K562 (cell line): Measurements from ENCODE around the gene TSC22D1. TPM values are rescaled to one million over a fixed set of nuclear protein-coding genes. Genes with fewer than 3 reads are reported as not detected.

Source experiments
- ATAC-seq: fragments of 200-7000 bp; cut with Tn5 transposase; 3 replicates; pipeline ENCODE4 v1.9.1; 2020; ENCODE audit warnings: moderate library complexity
- BruUV-seq: library from RNA; stranded (reverse); fragments of 400-500 nt; replicated peaks from 2 replicates; lab custom pipeline; 2021; lab: Mats Ljungman, UMichigan
- CTCF ChIA-PET: fragments of 300-600 bp; formaldehyde crosslinking; extraction: SDS; loops from one replicate; lab custom pipeline; 2021; ENCODE audit warnings: low intra/inter-chr PET ratio; lab: Yijun Ruan, JAX
- POLR2A ChIA-PET: fragments of 300-600, 350-650 bp; sonication (Branson Sonifier 250); formaldehyde crosslinking; extraction: SDS; loops from one replicate; lab custom pipeline; 2021; ENCODE audit warnings: antibody characterized with exemption, inconsistent platforms; lab: Yijun Ruan, JAX
- DNase-seq, 4 experiments: peaks; one replicate each; pipeline versions ENCODE4 v3.0.0 to v3.0.0-alpha.2; 2011 to 2018; ENCODE audit warnings: low spot score in 3 of 4, mixed read lengths in 3 of 4; ENCODE audit errors: extremely low read depth in 1 of 4
- FAIRE-seq: peaks from 2 replicates; lab custom pipeline; 2011; peaks lifted over from hg19 to GRCh38; lab: Jason Lieb, UNC
- H2AFZ ChIP-seq: 2 replicates; pipeline ENCODE4 v1.6.0; 2011; ENCODE audit warnings: low read depth, low read length, control low read depth, inconsistent platforms
- H3K27ac ChIP-seq: fragments of 200-600 bp; 3 replicates; pipeline ENCODE4 v1.8.0; 2011; ENCODE audit warnings: low read depth, mild to moderate bottlenecking, control low read depth, inconsistent platforms, low read length, moderate library complexity, mixed read lengths; ENCODE audit errors: extremely low read depth
- H3K27me3 ChIP-seq, 2 experiments: fragments of 300-600 bp in 1 of 2; 2 replicates in 1 of 2; 3 replicates in 1 of 2; pipeline versions ENCODE4 v1.6.0 to v1.8.0; 2011; ENCODE audit warnings: inconsistent platforms in 2 of 2, low read length in 2 of 2, mild to moderate bottlenecking in 1 of 2, mixed read lengths in 1 of 2, moderate library complexity in 1 of 2; ENCODE audit not compliant: control insufficient read depth in 2 of 2, insufficient read depth in 2 of 2
- H3K36me3 ChIP-seq: fragments of 300-600 bp; 3 replicates; pipeline ENCODE4 v1.8.0; 2011; ENCODE audit warnings: mild to moderate bottlenecking, low read length, inconsistent platforms; ENCODE audit not compliant: control insufficient read depth, insufficient read depth
- H3K4me1 ChIP-seq, 2 experiments: fragments of 200-600 bp in 1 of 2; replicated peaks in 1 of 2; 2 replicates in 1 of 2; 3 replicates in 1 of 2; pipeline versions ENCODE4 v1.5.1 to v1.8.0; 2011; ENCODE audit warnings: inconsistent platforms in 2 of 2, low read length in 2 of 2, mild to moderate bottlenecking in 1 of 2, mixed read lengths in 1 of 2, moderate library complexity in 1 of 2; ENCODE audit not compliant: control insufficient read depth in 2 of 2, insufficient read depth in 2 of 2
- H3K4me2 ChIP-seq: 2 replicates; pipeline ENCODE4 v1.6.1; 2011; ENCODE audit warnings: low read length, control low read depth, inconsistent platforms, mixed read lengths; ENCODE audit not compliant: insufficient read depth
- H3K4me3 ChIP-seq: fragments of 200-600 bp; sonication (generic), shearing (Covaris generic); 2 replicates; pipeline ENCODE4 v1.5.1; 2016; ENCODE audit warnings: control low read depth, inconsistent platforms
- H3K79me2 ChIP-seq: fragments of 200-600 bp; 3 replicates; pipeline ENCODE4 v1.8.0; 2011; ENCODE audit warnings: low read length, inconsistent platforms; ENCODE audit not compliant: control insufficient read depth, insufficient read depth
- H3K9ac ChIP-seq, 2 experiments: 2 replicates each; pipeline versions ENCODE4 v1.6.0 to v1.6.1; 2011; ENCODE audit warnings: low read depth in 2 of 2, low read length in 2 of 2, control low read depth in 1 of 2, inconsistent platforms in 1 of 2, mild to moderate bottlenecking in 1 of 2, mixed read lengths in 1 of 2; ENCODE audit not compliant: insufficient read depth in 1 of 2
- H3K9me1 ChIP-seq: one replicate; pipeline ENCODE4 v1.6.0; 2011; ENCODE audit warnings: inconsistent platforms, mild to moderate bottlenecking, low read length, moderate library complexity; ENCODE audit not compliant: control insufficient read depth, insufficient read depth
- H3K9me3 ChIP-seq: replicated peaks from 2 replicates; pipeline ENCODE4 v1.5.1; 2011; ENCODE audit warnings: low read depth, low read length, inconsistent platforms; ENCODE audit not compliant: control insufficient read depth, insufficient read depth
- H4K20me1 ChIP-seq: replicated peaks from 2 replicates; pipeline ENCODE4 v1.6.1; 2011; ENCODE audit warnings: low read length, inconsistent platforms, mixed read lengths; ENCODE audit not compliant: control insufficient read depth, insufficient read depth
- KDM1A ChIP-seq, 2 experiments: fragments of 450-650 bp; IDR thresholded peaks; 2 replicates each; pipeline ENCODE4 v1.6.1; 2016; ENCODE audit warnings: mild to moderate bottlenecking in 2 of 2
- MLLT1 ChIP-seq, 2 experiments: fragments of 450-650 bp; IDR thresholded peaks; 2 replicates each; pipeline ENCODE4 v1.6.1; 2016
- SMARCA4 ChIP-seq: fragments of 450-650 bp; IDR thresholded peaks from 2 replicates; pipeline ENCODE4 v1.6.1; 2016
- ZNF395 ChIP-seq: fragments of 200-800 bp; sonication (Bioruptor generic); IDR thresholded peaks from 2 replicates; pipeline ENCODE4 v1.6.1; 2017; ENCODE audit warnings: missing genetic modification characterization, missing compliant biosample characterization
- WGBS: fragments of 100-300 bp; shearing (Covaris generic); methylation state at CpG from one replicate; pipeline ENCODE4 v1.1.6; 2016; ENCODE audit warnings: low coverage, mixed read lengths; ENCODE audit not compliant: insufficient coverage; ENCODE audit errors: missing lambda C conversion rate; 5-methylcytosine and 5-hydroxymethylcytosine counted together
- in situ Hi-C: fragments of 300-500 bp; cut with MboI; formaldehyde crosslinking; loops from 4 replicates; pipeline ENCODE4 v1.15.0; 2018; ENCODE audit warnings: inconsistent platforms, mixed read lengths
- intact Hi-C: fragments of 100-400 bp; cut with micrococcal nuclease; formaldehyde crosslinking; loops from 2 replicates; pipeline ENCODE4 v1.14.2; 2022
- polyA plus RNA-seq, 8 experiments: library from polyadenylated mRNA; depleted of rRNA in 4 of 8; stranded (reverse) in 5 of 8; unstranded in 3 of 8; fragments of >200 nt; fragmentation: Nextera tagmentation in 2 of 8; fragmentation: Illumina TruSeq in 1 of 8; extraction: Ambion mirVana in 2 of 8; extraction: Trizol in 1 of 8; gene quantifications; 2 replicates each; pipeline versions ENCODE4 v1.2.1 to v1.2.3, GENCODE V29; 2011 to 2014; ENCODE audit warnings: inconsistent platforms in 1 of 8, missing spikeins in 1 of 8
- total RNA-seq, 7 experiments: library from RNA; depleted of rRNA in 6 of 7; stranded (reverse); fragments of >200 nt in 6 of 7; fragmentation: Illumina TruSeq in 2 of 7; extraction: Trizol in 2 of 7; gene quantifications; 2 replicates each; pipeline versions ENCODE4 v1.2.1 to v1.2.3, GENCODE V29; 2011 to 2021; ENCODE audit warnings: low replicate concordance in 1 of 7
- TF ChIP-seq, protein P1 (sequence below): fragments of 450-650 bp; IDR thresholded peaks from 2 replicates; pipeline ENCODE4 v1.6.1; 2016; ENCODE audit warnings: low read depth
- TF ChIP-seq, protein P2 (sequence below): fragments of 250-450 bp; sonication (Bioruptor Pico); IDR thresholded peaks from 2 replicates; pipeline ENCODE4 v1.4.0; 2020

TSC22D1 gene
- total and polyA plus RNA-seq, 9 of the 15 experiments (the other 6 are each of a cell fraction or from before 2014, with no cell fraction given), result 2.6 to 19.8 (median 8.4) TPM

GRCh38 chr13:44435142-44435918 lies 140.8 kb downstream of the TSC22D1 start:
- TSS peak; percentile 97 for BruUV-seq
- H3K9me3 ChIP-seq, result no peaks in the 10 kb centered on the region
- H3K36me3 ChIP-seq, result peaks cover 15% of the 10 kb centered on the region; the same call in 2 of the 3 replicates
- H3K4me3 ChIP-seq, result peak overlapping the region; percentile 55
- H3K4me1 ChIP-seq, result peaks cover 7 to 8% of the 10 kb centered on the region in 2 experiments; a peak in 3 of 5 replicates
- intact Hi-C loops (loop anchor here (5.0 to 10.0 kb wide), 2 partner anchors 101 to 178 kb away; no protein-coding TSS in a partner anchor), in situ Hi-C loops (loop anchor here (5.0 kb wide), 1 partner anchor 198 kb away; no protein-coding TSS in a partner anchor)
- ATAC-seq (peak; percentile 90), DNase-seq (peak; percentile 83 to 94 (median 88)), FAIRE-seq (peak; percentile 92)
- H3K9ac ChIP-seq, result peak overlapping the region; percentile 89 to 91
- peaks cover 19% of the 10 kb centered on the region for H3K79me2 ChIP-seq
- 0% methylated on average over 32 of the region's 51 CpGs for WGBS
- no peaks in the 10 kb centered on the region for H3K9me1 ChIP-seq
- ChIA-PET POLR2A (interaction anchor here (0.5 to 1.1 kb wide), 11 partner anchors 10 to 500 kb away, joined by 3 to 6 read pairs (median 3); no protein-coding TSS in a partner anchor), CTCF (no interaction called here)
- H3K27ac ChIP-seq, result peak overlapping the region; percentile 90
- H2AFZ ChIP-seq, result peak overlapping the region; percentile 83
- no peaks in the 10 kb centered on the region for H3K27me3 ChIP-seq
- peak overlapping the region; percentile 80 for H3K4me2 ChIP-seq
- no peaks in the 10 kb centered on the region for H4K20me1 ChIP-seq
- TF ChIP-seq KDM1A (IDR thresholded peaks at IDR 0.05) (no peak), ZNF395 (no peak), SMARCA4 (no peak), MLLT1 (IDR thresholded peaks at IDR 0.05) (no peak)
- TF ChIP-seq, protein P1, sequence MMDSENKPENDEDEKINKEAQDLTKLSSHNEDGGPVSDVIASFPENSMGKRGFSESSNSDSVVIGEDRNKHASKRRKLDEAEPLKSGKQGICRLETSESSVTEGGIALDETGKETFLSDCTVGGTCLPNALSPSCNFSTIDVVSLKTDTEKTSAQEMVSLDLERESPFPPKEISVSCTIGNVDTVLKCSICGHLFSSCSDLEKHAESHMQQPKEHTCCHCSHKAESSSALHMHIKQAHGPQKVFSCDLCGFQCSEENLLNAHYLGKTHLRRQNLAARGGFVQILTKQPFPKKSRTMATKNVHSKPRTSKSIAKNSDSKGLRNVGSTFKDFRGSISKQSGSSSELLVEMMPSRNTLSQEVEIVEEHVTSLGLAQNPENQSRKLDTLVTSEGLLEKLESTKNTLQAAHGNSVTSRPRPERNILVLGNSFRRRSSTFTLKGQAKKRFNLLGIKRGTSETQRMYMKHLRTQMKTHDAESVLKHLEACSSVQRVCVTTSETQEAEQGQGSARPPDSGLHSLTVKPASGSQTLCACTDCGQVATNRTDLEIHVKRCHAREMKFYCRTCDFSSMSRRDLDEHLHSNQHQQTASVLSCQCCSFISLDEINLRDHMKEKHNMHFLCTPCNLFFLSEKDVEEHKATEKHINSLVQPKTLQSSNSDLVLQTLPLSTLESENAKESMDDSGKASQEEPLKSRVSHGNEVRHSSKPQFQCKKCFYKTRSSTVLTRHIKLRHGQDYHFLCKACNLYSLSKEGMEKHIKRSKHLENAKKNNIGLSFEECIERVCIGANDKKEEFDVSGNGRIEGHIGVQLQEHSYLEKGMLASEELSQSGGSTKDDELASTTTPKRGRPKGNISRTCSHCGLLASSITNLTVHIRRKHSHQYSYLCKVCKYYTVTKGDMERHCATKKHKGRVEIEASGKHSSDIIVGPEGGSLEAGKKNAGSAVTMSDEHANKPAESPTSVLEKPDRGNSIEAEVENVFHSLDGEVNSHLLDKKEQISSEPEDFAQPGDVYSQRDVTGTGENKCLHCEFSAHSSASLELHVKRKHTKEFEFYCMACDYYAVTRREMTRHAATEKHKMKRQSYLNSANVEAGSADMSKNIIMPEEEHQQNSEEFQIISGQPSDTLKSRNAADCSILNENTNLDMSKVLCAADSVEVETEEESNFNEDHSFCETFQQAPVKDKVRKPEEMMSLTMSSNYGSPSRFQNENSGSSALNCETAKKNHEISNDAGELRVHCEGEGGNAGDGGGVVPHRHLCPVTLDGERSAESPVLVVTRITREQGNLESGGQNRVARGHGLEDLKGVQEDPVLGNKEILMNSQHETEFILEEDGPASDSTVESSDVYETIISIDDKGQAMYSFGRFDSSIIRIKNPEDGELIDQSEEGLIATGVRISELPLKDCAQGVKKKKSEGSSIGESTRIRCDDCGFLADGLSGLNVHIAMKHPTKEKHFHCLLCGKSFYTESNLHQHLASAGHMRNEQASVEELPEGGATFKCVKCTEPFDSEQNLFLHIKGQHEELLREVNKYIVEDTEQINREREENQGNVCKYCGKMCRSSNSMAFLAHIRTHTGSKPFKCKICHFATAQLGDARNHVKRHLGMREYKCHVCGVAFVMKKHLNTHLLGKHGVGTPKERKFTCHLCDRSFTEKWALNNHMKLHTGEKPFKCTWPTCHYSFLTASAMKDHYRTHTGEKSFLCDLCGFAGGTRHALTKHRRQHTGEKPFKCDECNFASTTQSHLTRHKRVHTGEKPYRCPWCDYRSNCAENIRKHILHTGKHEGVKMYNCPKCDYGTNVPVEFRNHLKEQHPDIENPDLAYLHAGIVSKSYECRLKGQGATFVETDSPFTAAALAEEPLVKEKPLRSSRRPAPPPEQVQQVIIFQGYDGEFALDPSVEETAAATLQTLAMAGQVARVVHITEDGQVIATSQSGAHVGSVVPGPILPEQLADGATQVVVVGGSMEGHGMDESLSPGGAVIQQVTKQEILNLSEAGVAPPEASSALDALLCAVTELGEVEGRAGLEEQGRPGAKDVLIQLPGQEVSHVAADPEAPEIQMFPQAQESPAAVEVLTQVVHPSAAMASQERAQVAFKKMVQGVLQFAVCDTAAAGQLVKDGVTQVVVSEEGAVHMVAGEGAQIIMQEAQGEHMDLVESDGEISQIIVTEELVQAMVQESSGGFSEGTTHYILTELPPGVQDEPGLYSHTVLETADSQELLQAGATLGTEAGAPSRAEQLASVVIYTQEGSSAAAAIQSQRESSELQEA, result no peak
- TF ChIP-seq, protein P2, sequence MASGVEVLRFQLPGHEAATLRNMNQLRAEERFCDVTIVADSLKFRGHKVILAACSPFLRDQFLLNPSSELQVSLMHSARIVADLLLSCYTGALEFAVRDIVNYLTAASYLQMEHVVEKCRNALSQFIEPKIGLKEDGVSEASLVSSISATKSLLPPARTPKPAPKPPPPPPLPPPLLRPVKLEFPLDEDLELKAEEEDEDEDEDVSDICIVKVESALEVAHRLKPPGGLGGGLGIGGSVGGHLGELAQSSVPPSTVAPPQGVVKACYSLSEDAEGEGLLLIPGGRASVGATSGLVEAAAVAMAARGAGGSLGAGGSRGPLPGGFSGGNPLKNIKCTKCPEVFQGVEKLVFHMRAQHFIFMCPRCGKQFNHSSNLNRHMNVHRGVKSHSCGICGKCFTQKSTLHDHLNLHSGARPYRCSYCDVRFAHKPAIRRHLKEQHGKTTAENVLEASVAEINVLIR (CRISPR knock-in tag), result peak; percentile 17; the same call in 1 of the 2 replicates
